GM06990 (cell line): ENCODE data around the gene CENPU.

ENCODE experiments used
- DNase-seq: peaks from one replicate; pipeline ENCODE4 v3.0.0-alpha.2; 2011; ENCODE audit not compliant: insufficient read length; ENCODE audit errors: extremely low read depth
- H3K27me3 ChIP-seq: replicated peaks from 2 replicates; pipeline ENCODE4 v1.6.0; 2011; ENCODE audit warnings: low read length; ENCODE audit not compliant: control insufficient read depth, insufficient read depth
- H3K36me3 ChIP-seq: 2 replicates; pipeline ENCODE4 v1.5.1; 2011; ENCODE audit warnings: low read length; ENCODE audit not compliant: control insufficient read depth, insufficient read depth
- H3K4me3 ChIP-seq: replicated peaks from 2 replicates; pipeline ENCODE4 v1.5.1; 2011; ENCODE audit warnings: low read depth, mild to moderate bottlenecking, control low read depth, low read length
- TF ChIP-seq, protein P1 (sequence below): IDR thresholded peaks from 2 replicates; pipeline ENCODE4 v1.5.1; 2011; ENCODE audit warnings: low read length, control low read depth, mild to moderate bottlenecking, inconsistent platforms; ENCODE audit not compliant: insufficient read depth, poor library complexity, severe bottlenecking

The CENPU gene

DNA sequence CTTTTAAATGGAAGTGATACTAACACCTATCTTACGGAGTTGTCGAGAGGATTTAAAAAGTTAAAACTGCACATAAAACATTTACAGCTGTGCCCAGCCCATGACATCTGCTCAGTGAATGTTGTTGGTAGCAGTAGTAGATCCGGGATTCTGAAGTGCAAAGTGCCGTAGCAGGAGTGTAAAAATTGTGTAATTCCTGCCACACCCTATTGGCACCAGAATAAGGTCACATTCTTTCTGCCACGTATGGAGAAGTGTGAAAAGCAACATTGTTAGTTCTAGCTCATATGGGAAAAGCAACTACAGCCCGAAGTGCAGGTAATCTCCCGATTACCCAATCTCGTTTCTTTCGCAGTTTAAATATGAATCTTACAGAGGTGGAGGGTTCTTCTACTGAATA, 53.2 kb downstream of the CENPU start:
- no peaks in the 10 kb centered on the region for H3K36me3 ChIP-seq
- TF ChIP-seq, protein P1, sequence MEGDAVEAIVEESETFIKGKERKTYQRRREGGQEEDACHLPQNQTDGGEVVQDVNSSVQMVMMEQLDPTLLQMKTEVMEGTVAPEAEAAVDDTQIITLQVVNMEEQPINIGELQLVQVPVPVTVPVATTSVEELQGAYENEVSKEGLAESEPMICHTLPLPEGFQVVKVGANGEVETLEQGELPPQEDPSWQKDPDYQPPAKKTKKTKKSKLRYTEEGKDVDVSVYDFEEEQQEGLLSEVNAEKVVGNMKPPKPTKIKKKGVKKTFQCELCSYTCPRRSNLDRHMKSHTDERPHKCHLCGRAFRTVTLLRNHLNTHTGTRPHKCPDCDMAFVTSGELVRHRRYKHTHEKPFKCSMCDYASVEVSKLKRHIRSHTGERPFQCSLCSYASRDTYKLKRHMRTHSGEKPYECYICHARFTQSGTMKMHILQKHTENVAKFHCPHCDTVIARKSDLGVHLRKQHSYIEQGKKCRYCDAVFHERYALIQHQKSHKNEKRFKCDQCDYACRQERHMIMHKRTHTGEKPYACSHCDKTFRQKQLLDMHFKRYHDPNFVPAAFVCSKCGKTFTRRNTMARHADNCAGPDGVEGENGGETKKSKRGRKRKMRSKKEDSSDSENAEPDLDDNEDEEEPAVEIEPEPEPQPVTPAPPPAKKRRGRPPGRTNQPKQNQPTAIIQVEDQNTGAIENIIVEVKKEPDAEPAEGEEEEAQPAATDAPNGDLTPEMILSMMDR, result no peak
- no peak for DNase-seq
- H3K27me3 ChIP-seq, result no peaks in the 10 kb centered on the region
- no peak overlapping the region for H3K4me3 ChIP-seq

DNA sequence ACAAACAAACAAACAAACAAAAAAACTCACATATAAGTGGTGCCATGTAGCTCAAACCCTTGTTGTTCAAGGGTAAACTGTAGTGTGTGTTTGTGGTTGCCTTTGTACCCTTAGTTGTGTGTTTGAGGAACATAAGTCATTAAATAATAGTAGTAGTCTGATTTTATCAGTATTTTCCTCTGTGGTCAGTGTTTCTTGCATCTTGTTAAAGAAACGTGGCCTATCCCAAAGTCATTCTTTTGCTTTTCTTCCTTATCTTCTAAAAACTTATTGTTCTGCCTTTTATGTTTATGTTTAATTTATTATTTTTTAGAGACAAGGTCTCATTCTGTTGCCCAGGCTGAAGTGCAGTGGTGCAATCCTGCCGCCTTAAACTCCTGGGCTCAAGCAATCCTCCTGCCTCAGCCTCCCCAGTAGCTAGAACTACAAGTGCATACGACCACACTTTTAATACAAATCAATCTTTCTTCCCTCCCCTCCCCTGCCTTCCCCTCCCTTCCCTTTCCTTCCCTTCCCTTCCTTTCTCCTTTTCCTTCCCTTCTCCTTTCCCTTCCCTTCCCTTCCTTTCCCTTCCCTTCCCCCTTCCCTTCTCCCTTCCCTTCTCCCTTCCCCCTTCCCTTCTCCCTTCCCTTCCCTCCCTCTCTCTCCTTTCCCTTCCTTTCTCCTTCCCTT, 57.9 kb downstream of the CENPU start:
- TF ChIP-seq, protein P1, result no peak

DNA sequence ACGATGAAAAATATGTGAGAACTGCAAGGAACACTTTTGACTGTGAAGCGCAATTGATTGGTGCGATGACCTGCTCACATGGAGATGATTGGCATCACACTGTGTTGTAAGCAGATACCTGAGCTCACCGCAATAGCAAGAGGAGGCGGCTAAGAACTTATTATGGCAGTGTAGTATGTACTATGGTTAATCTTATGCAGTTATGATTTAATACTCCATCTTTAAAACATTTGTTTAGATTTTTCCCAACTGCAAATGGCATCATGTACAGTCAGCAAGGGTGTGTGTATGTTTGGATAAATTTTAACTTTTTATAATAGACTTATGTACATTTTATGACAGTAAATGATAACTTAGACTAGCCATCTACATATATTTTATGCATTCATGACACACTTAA, 58.9 kb downstream of the CENPU start:
- TF ChIP-seq, protein P1, result no peak
- peaks cover 4% of the 10 kb centered on the region for H3K36me3 ChIP-seq

More for the DNA sequence above, 57.9 kb downstream of the CENPU start:
- no peak for DNase-seq
- Histone ChIP-seq H3K4me3 (no peak overlapping the region), H3K36me3 (peaks cover 4% of the 10 kb centered on the region), H3K27me3 (no peaks in the 10 kb centered on the region)

DNA sequence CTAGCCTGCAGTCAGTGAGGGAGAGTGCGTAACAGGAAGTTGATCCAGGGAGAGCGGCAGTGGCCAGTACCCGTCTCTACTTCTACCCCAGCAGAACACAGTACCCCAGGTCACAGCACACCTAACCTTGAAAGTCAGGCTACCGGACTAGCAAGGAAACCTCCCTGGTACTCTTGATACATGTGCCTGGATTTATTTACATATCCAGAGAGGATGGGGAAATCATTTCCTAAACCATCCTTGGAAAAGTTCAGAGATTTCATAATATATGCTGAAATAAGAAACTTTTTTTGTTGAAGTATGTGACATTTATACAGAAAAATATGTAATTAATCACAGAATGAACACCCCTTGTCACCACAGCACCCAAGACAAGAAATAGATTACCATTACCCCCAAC, 59.9 kb downstream of the CENPU start:
- Histone ChIP-seq H3K4me3 (no peak overlapping the region), H3K27me3 (no peaks in the 10 kb centered on the region), H3K36me3 (peaks cover 4% of the 10 kb centered on the region)
- TF ChIP-seq, protein P1, result no peak
- DNase-seq, result no peak

More for the DNA sequence above, 58.9 kb downstream of the CENPU start:
- DNase-seq, result no peak
- no peaks in the 10 kb centered on the region for H3K27me3 ChIP-seq
- H3K4me3 ChIP-seq, result no peak overlapping the region

DNA sequence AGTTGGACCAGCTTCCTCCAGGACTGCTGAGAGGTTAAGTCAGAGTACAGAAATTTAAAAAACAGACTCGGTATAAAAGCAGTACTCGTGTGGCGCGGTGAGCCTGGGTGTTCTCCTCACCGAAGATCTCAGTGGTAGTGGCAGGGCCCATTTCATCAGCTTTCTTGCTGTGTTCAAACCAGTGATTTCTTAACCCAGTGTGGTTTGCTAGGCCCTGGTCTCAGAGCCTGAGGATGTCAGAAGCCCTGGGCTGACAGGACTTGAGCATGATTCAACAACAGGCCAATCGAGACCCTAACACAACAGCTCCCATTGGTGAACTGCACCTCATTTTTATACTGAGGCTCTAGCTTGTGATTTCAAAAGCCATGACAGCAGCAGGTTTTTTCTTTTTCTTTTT, 61.2 kb downstream of the CENPU start:
- H3K4me3 ChIP-seq, result no peak overlapping the region
- TF ChIP-seq, protein P1, result no peak
- H3K36me3 ChIP-seq, result peaks cover 8% of the 10 kb centered on the region
- no peaks in the 10 kb centered on the region for H3K27me3 ChIP-seq
- no peak for DNase-seq

DNA sequence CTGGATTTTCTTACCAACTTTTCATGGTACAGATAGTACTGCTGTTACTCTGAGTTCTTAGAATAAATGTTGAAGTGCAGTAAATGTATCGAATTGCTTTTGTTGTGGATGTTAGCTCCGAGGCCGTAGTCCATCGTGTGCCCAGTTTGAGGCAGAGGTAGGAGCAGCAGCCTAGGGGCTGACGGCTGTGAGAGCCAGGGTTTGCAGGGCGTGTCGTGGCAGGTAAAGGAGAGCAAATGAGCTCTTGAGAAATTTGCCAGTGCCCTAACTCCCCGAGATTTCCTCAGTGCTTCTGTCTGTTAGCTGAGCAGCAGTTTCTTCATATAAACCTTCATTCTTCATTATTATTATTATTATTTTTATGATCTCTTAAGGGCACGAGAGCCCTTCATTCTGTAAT, 62.8 kb downstream of the CENPU start:
- no peak for DNase-seq
- TF ChIP-seq, protein P1, result no peak
- H3K36me3 ChIP-seq, result peaks cover 13% of the 10 kb centered on the region
- no peaks in the 10 kb centered on the region for H3K27me3 ChIP-seq
- no peak overlapping the region for H3K4me3 ChIP-seq
